CD4-positive, alpha-beta T cell treated with Interleukin-4 for 4 hours (primary cell): ENCODE measurements around the gene DNAJC11.
"Not testable (repeated sequence)": the region's sequence is repeated elsewhere in the genome, so short reads cannot be mapped to it uniquely, and the experiment has no call there.

ENCODE experiments used
- DNase-seq: peaks from one replicate; pipeline ENCODE4 v3.0.0-alpha.2; 2020

DNAJC11 gene

GRCh38 chr1:6701437-6702153 lies at the start of gene DNAJC11:
TSS of gene DNAJC11 (minus strand) at chr1:6701816. CDS start at chr1:6701800, 16 bp downstream.
- DNase-seq = peak; percentile 90

GRCh38 chr1:6750490-6750889 lies 48.9 kb upstream of the DNAJC11 start:
- DNase-seq = no peak

GRCh38 chr1:6747674-6748073 lies 46.1 kb upstream of the DNAJC11 start:
- no peak for DNase-seq

- DNase-seq = no peak
Measured at GRCh38 chr1:6745073-6745472, 43.5 kb upstream of the DNAJC11 start.

GRCh38 chr1:6743189-6744101 lies 41.8 kb upstream of the DNAJC11 start:
- DNase-seq = no peak

GRCh38 chr1:6742676-6743188 lies 41.1 kb upstream of the DNAJC11 start:
- not testable (repeated sequence) for DNase-seq

- DNase-seq = no peak
Measured at GRCh38 chr1:6738987-6739676, 37.5 kb upstream of the DNAJC11 start.

GRCh38 chr1:6732942-6733341 lies 31.3 kb upstream of the DNAJC11 start:
- DNase-seq = no peak

- no peak for DNase-seq
Measured at GRCh38 chr1:6731905-6732304, 30.3 kb upstream of the DNAJC11 start.

- no peak for DNase-seq
Measured at GRCh38 chr1:6730880-6731279, 29.3 kb upstream of the DNAJC11 start.

GRCh38 chr1:6730473-6730872 lies 28.9 kb upstream of the DNAJC11 start:
- no peak for DNase-seq

- DNase-seq = peak; percentile 55
Measured at GRCh38 chr1:6727535-6727934, 25.9 kb upstream of the DNAJC11 start.

- DNase-seq = no peak
Measured at GRCh38 chr1:6726253-6726652, 24.6 kb upstream of the DNAJC11 start.

GRCh38 chr1:6724517-6725141 lies 23.0 kb upstream of the DNAJC11 start:
- no peak for DNase-seq

GRCh38 chr1:6723621-6724428 lies 22.2 kb upstream of the DNAJC11 start:
- no peak for DNase-seq

- DNase-seq = no peak
Measured at GRCh38 chr1:6711174-6711573, 9.6 kb upstream of the DNAJC11 start.

GRCh38 chr1:6704746-6705145 lies 3.1 kb upstream of the DNAJC11 start:
- DNase-seq = no peak

- DNase-seq = no peak
Measured at GRCh38 chr1:6703016-6703415, 1.4 kb upstream of the DNAJC11 start.

GRCh38 chr1:6700853-6701436 lies 671 bp downstream of the DNAJC11 start:
- no peak for DNase-seq

GRCh38 chr1:6699915-6700314 lies 1.7 kb downstream of the DNAJC11 start:
- not testable (repeated sequence) for DNase-seq

- no peak for DNase-seq
Measured at GRCh38 chr1:6695868-6696267, 5.7 kb downstream of the DNAJC11 start.
